A673 (cell line): ENCODE measurements around the gene TACC2. TPM values are rescaled to one million over a fixed set of nuclear protein-coding genes. Genes with fewer than 3 reads are reported as not detected.

Experiments used
- BruUV-seq: library from RNA; stranded (reverse); fragments of 400-500 nt; replicated peaks from 2 replicates; lab custom pipeline; 2021; lab: Mats Ljungman, UMichigan
- CTCF ChIA-PET: fragments of 300-600 bp; sonication (Branson Sonifier 250); formaldehyde crosslinking; loops from one replicate; lab custom pipeline; 2022; ENCODE audit warnings: antibody characterized with exemption; lab: Charles Lee
- POLR2A ChIA-PET: fragments of 300-600 bp; sonication (Branson Sonifier 250); formaldehyde crosslinking; loops from one replicate; lab custom pipeline; 2022; ENCODE audit warnings: antibody characterized with exemption; ENCODE audit not compliant: low non-redundant PET; lab: Charles Lee
- DNase-seq: peaks from one replicate; pipeline ENCODE4 v3.0.0-alpha.2; 2015; ENCODE audit warnings: low spot score
- H3K27ac ChIP-seq: fragments of 200-600 bp; sonication (generic); 2 replicates; pipeline ENCODE4 v1.5.1; 2016; ENCODE audit warnings: mixed run types, low read depth, mild to moderate bottlenecking, mixed read lengths, antibody characterized with exemption, low read length; ENCODE audit not compliant: poor library complexity, severe bottlenecking
- H3K27me3 ChIP-seq: fragments of 200-600 bp; sonication (generic); replicated peaks from 2 replicates; pipeline ENCODE4 v1.6.1; 2017; ENCODE audit warnings: mixed run types, low read depth, mild to moderate bottlenecking, mixed read lengths, antibody characterized with exemption, low read length; ENCODE audit not compliant: insufficient read depth, poor library complexity
- H3K36me3 ChIP-seq: fragments of 200-600 bp; sonication (generic); 2 replicates; pipeline ENCODE4 v1.6.1; 2016; ENCODE audit warnings: mixed run types, mild to moderate bottlenecking, mixed read lengths, antibody characterized with exemption, low read length; ENCODE audit not compliant: insufficient read depth, poor library complexity, severe bottlenecking
- H3K4me1 ChIP-seq: fragments of 200-600 bp; sonication (generic); 2 replicates; pipeline ENCODE4 v1.6.1; 2017; ENCODE audit warnings: mixed run types, mild to moderate bottlenecking, mixed read lengths, antibody characterized with exemption, low read length; ENCODE audit not compliant: insufficient read depth, poor library complexity, severe bottlenecking
- H3K4me3 ChIP-seq: fragments of 200-600 bp; sonication (generic); 2 replicates; pipeline ENCODE4 v1.5.1; 2016; ENCODE audit warnings: low read depth, mixed run types, mild to moderate bottlenecking, mixed read lengths, low read length; ENCODE audit not compliant: poor library complexity, severe bottlenecking
- H3K9me3 ChIP-seq: fragments of 200-600 bp; sonication (generic); 2 replicates; pipeline ENCODE4 v1.6.1; 2016; ENCODE audit warnings: mixed run types, low read depth, mild to moderate bottlenecking, mixed read lengths, antibody characterized with exemption, low read length; ENCODE audit not compliant: poor library complexity, severe bottlenecking
- CTCF ChIP-seq: fragments of 300-800, 200-600 bp; sonication (generic); conservative IDR thresholded peaks from 2 replicates; pipeline ENCODE4 v1.5.1; 2017; ENCODE audit warnings: low read depth, mild to moderate bottlenecking, antibody characterized with exemption, low read length, moderate library complexity, mixed read lengths
- EZH2 ChIP-seq: fragments of 200-600 bp; sonication (generic); IDR thresholded peaks from 2 replicates; pipeline ENCODE4 v1.6.1; 2017; ENCODE audit warnings: borderline replicate concordance, low read depth, mild to moderate bottlenecking, mixed read lengths, antibody characterized with exemption, low read length; ENCODE audit not compliant: poor library complexity, severe bottlenecking
- intact Hi-C: fragments of 100-400 bp; cut with micrococcal nuclease; formaldehyde crosslinking; loops from one replicate; pipeline ENCODE4 v1.10.0; 2022; ENCODE audit not compliant: unreplicated experiment
- total RNA-seq: library from RNA; stranded (reverse); gene quantifications from 2 replicates; pipeline ENCODE4 v1.2.3, GENCODE V29; 2021

The TACC2 gene
- total RNA-seq, 1 experiment from 2014 or later = 0.62 TPM

DNA sequence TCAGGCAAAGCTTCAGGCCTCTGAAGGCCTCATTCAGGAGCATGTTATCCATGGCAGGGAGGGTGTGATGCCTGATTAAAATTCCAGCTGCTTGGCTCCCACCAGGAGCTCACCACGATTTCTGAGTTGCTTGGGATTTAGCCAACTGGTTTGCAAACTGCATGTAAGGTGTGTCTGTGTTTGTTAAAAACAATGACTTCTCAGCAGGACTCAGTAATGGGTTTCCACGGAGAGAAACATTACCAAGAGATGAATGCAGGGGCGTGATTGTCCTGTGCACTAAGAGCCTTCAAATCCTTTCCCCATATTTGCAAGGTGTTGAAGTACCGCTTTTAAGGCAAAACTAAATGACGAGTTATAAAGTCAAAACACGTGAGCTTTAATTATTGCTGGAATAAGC lies 193.3 kb downstream of the TACC2 start:
- Histone ChIP-seq H3K4me3 (no peak overlapping the region), H3K27ac (no peak overlapping the region), H3K27me3 (peaks cover 6% of the 10 kb centered on the region), H3K4me1 (no peaks in the 10 kb centered on the region), H3K9me3 (no peaks in the 10 kb centered on the region), H3K36me3 (no peaks in the 10 kb centered on the region)
- DNase-seq = no peak
- TF ChIP-seq EZH2 (no peak), CTCF (no peak)
- intact Hi-C loops = no loop called here
- ChIA-PET POLR2A (no interaction called here), CTCF (no interaction called here)
- BruUV-seq = no TSS peak

- DNase-seq = no peak
- no peaks in the 10 kb centered on the region for H3K36me3 ChIP-seq
- no peak for TF ChIP-seq CTCF
- H3K4me3 ChIP-seq = no peak overlapping the region
- no peak overlapping the region for H3K27ac ChIP-seq
- no TSS peak for BruUV-seq
- intact Hi-C loops = no loop called here
- no peaks in the 10 kb centered on the region for H3K9me3 ChIP-seq
- CTCF ChIA-PET = no interaction called here
- POLR2A ChIA-PET = no interaction called here
- no peaks in the 10 kb centered on the region for H3K4me1 ChIP-seq
- peaks cover 6% of the 10 kb centered on the region for H3K27me3 ChIP-seq
Observed at GRCh38 chr10:122184254-122184653, 195.3 kb downstream of the TACC2 start.

DNA sequence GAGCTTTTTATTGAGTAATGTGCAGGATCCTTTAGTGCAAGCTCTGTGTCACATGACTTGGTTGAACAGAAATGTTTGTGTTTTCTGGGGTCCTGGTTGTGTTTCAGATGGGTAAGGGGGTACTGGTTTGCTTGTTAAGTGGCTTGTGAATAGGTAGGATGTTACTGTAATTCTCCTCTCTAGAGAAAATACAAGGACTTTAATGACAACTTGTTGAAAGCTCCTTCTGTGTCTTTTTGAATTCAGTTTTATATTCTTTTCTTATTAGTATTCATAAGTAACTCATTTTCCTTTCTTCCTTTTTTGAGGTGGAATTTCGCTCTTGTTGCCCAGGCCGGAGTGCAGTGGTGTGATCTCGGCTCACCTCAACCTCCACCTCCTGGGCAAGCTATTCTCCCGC lies 196.7 kb downstream of the TACC2 start:
- no peaks in the 10 kb centered on the region for H3K4me1 ChIP-seq
- peaks cover 6% of the 10 kb centered on the region for H3K27me3 ChIP-seq
- H3K4me3 ChIP-seq = no peak overlapping the region
- no peaks in the 10 kb centered on the region for H3K36me3 ChIP-seq
- H3K27ac ChIP-seq = no peak overlapping the region
- DNase-seq = no peak
- no TSS peak for BruUV-seq
- no peaks in the 10 kb centered on the region for H3K9me3 ChIP-seq
- ChIA-PET CTCF (no interaction called here), POLR2A (no interaction called here)
- intact Hi-C loops = no loop called here
- no peak for TF ChIP-seq CTCF
- no peak for TF ChIP-seq EZH2
